Measurements from ENCODE around the gene WDR33.

WDR33 gene

DNA sequence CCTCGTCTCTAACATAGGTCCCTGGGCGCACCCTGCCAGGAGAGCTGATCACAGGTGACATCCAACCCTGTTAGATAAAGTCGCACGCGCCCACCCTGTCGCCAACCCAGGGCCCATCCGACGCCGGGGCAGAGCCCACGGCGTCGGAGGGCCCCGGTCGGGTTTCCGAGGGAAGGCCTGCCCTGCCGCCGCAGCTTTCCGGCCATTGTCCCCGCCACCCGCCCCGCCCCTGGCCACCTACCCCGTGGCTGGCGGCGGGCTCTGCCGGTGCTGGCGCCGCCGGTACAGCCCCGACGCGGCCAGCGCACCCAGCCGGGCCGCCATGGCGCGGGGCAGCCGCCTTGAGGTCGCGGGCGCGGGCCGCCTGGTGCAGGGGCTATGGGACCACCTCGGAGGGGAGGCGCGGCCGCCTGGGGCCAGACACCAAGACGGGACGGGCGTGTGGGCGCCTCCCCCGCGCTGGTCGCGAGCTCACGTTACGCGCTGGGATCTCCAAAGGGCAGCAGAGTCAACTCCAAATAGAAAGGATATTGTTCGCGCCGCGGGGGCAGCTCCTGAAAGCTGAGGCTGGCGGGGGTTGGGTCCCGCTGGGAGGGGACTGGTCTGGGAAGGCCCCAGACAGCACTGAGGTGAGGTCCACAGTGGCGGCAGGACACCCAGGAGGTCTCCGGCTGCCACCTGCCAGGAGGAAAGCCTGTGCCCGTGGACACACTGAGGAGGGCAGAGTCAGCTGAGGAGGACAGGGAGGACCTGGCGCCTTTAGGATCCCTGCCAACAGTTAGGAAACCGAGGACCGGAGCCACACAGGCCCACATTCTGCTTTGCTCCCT is 146.7 kb downstream of the WDR33 start:
- DNase-seq (ENCODE audit: extremely low spot score) = no peak
- POLR2A ChIA-PET = no interaction called here
- CTCF ChIA-PET = interaction anchor here (1.0 to 1.2 kb wide), 2 partner anchors 12 to 14 kb away, joined by 3 to 4 read pairs; no protein-coding TSS in a partner anchor
- TF ChIP-seq, protein P1, sequence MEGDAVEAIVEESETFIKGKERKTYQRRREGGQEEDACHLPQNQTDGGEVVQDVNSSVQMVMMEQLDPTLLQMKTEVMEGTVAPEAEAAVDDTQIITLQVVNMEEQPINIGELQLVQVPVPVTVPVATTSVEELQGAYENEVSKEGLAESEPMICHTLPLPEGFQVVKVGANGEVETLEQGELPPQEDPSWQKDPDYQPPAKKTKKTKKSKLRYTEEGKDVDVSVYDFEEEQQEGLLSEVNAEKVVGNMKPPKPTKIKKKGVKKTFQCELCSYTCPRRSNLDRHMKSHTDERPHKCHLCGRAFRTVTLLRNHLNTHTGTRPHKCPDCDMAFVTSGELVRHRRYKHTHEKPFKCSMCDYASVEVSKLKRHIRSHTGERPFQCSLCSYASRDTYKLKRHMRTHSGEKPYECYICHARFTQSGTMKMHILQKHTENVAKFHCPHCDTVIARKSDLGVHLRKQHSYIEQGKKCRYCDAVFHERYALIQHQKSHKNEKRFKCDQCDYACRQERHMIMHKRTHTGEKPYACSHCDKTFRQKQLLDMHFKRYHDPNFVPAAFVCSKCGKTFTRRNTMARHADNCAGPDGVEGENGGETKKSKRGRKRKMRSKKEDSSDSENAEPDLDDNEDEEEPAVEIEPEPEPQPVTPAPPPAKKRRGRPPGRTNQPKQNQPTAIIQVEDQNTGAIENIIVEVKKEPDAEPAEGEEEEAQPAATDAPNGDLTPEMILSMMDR (IDR thresholded peaks at IDR 0.05; ENCODE audit: control extremely low read depth, extremely low read depth, low read depth, missing control alignments) = no peak

DNA sequence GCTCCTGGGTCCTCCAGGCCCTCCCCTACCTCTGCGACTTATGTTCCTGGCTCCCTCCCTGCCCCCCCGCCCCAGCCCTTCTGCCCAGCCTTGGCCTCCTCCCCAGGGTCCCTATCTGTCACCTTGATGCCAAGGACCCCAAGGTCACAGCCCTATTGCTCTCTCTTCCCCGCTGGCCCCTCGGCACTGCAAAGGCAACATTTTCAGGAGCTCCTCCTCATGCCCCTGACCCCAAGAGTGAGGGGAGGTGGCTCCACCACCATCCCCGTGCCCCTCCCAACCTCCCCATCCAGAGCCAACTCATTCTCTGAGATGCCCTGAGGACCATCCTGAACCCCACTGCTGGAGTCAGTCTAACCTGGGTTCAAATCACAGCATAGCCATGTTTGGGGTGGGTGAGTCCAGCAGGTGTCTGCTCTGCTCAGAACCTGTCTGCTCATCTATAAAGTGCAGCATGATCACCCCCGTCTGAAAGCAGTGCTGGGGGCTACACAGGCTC is 147.4 kb downstream of the WDR33 start:
- DNase-seq (ENCODE audit: extremely low spot score) = no peak
- ChIA-PET POLR2A (no interaction called here), CTCF (interaction anchor here (1.0 to 1.2 kb wide), 2 partner anchors 12 to 13 kb away, joined by 3 to 4 read pairs; no protein-coding TSS in a partner anchor)
- TF ChIP-seq, protein P1 (IDR thresholded peaks at IDR 0.05; ENCODE audit: control extremely low read depth, extremely low read depth, low read depth, missing control alignments) = no peak

- ChIA-PET CTCF (interaction anchor here (1.2 kb wide), 1 partner anchor 13 kb away, joined by 4 read pairs; no protein-coding TSS in a partner anchor), POLR2A (no interaction called here)
- no peak for DNase-seq (ENCODE audit: extremely low spot score)
- TF ChIP-seq, protein P1 (IDR thresholded peaks at IDR 0.05; ENCODE audit: control extremely low read depth, extremely low read depth, low read depth, missing control alignments) = no peak
These were observed 147.9 kb downstream of the WDR33 start for GRCh38 chr2:127662937-127663565.

- DNase-seq (ENCODE audit: extremely low spot score) = no peak
- CTCF ChIA-PET = no interaction called here
- POLR2A ChIA-PET = no interaction called here
- TF ChIP-seq, protein P1 (IDR thresholded peaks at IDR 0.05; ENCODE audit: control extremely low read depth, extremely low read depth, low read depth, missing control alignments) = no peak
These were observed 148.9 kb downstream of the WDR33 start for GRCh38 chr2:127661949-127662510.

- TF ChIP-seq, protein P1 (IDR thresholded peaks at IDR 0.05; ENCODE audit: control extremely low read depth, extremely low read depth, low read depth, missing control alignments) = no peak
- CTCF ChIA-PET = interaction anchor here (1.6 kb wide), 1 partner anchor 70 kb away, joined by 3 read pairs; no protein-coding TSS in a partner anchor
- DNase-seq (ENCODE audit: extremely low spot score) = no peak
- POLR2A ChIA-PET = no interaction called here
These were observed 149.8 kb downstream of the WDR33 start for GRCh38 chr2:127661072-127661649.

DNA sequence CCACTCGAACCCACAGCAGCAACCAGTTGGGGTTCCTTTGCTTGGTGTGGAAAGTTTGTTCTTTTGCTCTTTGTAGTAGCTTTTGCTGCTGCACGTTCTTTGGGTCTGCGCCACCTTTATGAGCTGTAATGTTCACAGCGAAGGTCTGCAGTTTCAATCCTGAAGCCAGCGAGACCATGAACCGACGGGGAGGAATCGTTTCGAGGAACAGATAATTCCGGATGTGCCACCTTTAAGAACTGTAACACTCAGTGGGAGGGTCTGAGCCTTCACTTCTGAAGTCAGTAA is 150.7 kb downstream of the WDR33 start:
- ChIA-PET POLR2A (no interaction called here), CTCF (interaction anchor here (0.9 to 1.6 kb wide), 2 partner anchors 10 to 69 kb away, joined by 3 to 4 read pairs; no protein-coding TSS in a partner anchor)
- TF ChIP-seq, protein P1 (IDR thresholded peaks at IDR 0.05; ENCODE audit: control extremely low read depth, extremely low read depth, low read depth, missing control alignments) = no peak
- no peak for DNase-seq (ENCODE audit: extremely low spot score)
